IPS DF 4.7 (cell line): Measurements from ENCODE around the gene SFT2D3.
"Not testable (repeated sequence)": the region's sequence is repeated elsewhere in the genome, so short reads cannot be mapped to it uniquely, and the experiment has no call there.

Experiments
- DNase-seq: peaks from one replicate; pipeline ENCODE4 v3.0.0-alpha.2; 2013; ENCODE audit warnings: low spot score; ENCODE audit errors: extremely low read depth

SFT2D3 gene

GRCh38 chr2:127740665-127741288, 39.5 kb downstream of the SFT2D3 start:
- no peak for DNase-seq

- no peak for DNase-seq
Observed at GRCh38 chr2:127743477-127744026, 42.3 kb downstream of the SFT2D3 start.

GRCh38 chr2:127747621-127748020, 46.3 kb downstream of the SFT2D3 start:
- DNase-seq = no peak

GRCh38 chr2:127749537-127749936, 48.2 kb downstream of the SFT2D3 start:
- DNase-seq = not testable (repeated sequence)

GRCh38 chr2:127753374-127753773, 52.1 kb downstream of the SFT2D3 start:
- DNase-seq = no peak

- DNase-seq = no peak
Observed at GRCh38 chr2:127754186-127754585, 52.9 kb downstream of the SFT2D3 start.
